Measurements from ENCODE around the gene RARS2.
A peak's percentile ranks its signal among the peaks of the same experiment; 100 is the strongest.
"Not testable (repeated sequence)": the region's sequence is repeated elsewhere in the genome, so short reads cannot be mapped to it uniquely, and the experiment has no call there.

The RARS2 gene

DNA sequence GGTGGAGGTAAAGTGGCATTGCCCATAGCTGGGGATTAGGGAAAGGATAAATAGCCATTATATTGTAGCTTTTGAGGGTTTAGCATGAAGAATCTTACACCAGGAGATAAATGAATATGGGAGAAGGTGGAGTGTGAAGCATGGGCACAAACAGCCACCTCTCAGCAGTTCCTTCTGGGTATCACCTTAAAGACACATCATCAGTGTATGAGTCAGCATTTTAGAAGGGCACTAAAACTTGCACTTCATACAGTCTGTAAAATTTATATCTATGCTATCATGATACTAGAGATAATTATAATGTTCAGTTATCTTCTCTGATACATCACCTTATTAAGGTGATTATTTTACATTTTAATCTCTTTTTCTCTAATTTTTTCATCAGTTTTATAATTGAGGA, 91.7 kb downstream of the RARS2 start:
- no peak for DNase-seq (ENCODE audit: low read depth)

DNA sequence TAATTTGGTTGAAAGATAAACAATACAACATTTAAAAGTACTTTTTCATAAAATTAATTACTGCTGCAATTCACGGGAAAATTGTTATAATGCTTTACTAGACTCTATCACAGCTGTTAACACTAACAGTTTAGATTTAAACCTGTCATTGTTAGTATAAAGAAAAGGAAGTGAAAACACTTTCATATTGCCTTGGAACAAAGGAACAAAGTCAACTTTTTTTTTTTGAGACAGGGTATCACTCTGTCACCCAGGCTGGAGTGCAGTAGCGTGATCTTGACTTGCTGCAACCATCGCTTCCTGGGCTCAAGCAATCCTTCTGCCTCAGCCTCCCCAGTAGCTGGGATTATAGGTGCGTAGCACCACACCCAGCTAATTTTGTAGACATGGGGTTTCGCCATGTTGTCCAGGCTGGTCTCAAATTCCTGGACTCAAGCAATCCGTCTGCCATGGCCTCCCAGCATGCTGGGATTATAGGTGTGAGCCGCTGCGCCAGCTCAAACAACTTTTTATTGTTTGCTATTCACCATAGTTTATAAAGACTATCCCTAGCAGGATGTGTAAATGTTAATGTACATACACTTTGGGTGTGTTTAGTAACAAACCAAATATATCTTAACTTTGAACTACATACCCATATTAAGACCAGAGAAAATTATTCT, 94.9 kb downstream of the RARS2 start:
- no peak for DNase-seq (ENCODE audit: low read depth)

DNA sequence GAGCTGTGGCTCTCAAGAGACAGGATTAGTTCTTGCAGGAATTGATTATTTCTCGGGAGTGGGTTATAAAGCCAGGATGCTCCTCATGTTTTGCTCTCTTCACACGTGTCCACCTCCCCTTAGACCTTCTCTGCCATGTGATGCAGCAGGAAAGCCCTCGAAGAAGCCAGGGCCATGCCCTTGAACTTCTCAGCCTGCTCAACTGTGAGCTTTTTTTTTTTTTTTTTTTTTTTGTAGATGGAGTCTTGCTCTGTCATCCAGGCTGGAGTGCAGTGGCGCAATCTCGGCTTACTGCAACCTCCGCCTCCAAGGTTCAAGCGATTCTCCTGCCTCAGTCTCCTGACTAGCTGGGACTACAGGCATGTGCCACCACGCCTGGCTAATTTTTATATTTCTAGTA, 100.5 kb downstream of the RARS2 start:
- DNase-seq (ENCODE audit: low read depth) = not testable (repeated sequence)

DNA sequence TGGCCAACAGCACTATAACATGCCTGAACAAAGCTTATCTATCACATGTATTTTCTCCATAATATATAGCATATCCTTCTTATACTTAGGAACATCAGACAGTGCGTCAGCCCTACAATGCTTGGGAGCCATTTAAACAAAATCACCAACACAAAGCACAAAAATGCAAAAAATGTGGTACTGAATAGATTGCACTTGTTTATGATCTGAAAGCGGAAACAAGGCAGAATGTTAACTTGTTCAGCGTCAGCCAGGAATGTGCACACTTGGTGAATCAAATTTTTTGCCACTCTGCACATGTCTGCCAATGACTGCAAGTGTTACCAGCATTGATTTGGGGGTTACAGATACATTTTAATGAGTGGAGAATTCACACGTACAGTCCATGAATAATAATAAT, 102.2 kb downstream of the RARS2 start:
- no peak for DNase-seq (ENCODE audit: low read depth)

DNA sequence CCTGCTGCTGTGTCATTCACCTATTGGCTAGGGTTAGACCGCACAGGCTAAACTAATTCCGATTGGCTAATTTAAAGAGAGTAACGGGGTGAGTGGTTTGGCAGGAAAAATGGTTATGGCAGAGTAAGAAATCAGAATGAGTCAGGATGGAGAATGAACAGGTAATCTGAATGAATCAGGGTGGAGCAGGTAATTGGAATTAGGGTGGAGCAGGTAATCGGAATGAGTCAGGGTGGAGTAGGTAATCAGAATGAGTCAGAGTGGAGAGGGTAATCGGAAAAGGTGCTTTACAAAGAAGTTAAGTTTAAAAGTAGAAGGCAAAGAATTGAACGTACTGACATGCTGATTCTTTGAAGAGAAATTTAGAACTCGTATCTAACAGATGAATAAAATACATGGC, 105.3 kb downstream of the RARS2 start:
- DNase-seq (ENCODE audit: low read depth) = no peak

DNA sequence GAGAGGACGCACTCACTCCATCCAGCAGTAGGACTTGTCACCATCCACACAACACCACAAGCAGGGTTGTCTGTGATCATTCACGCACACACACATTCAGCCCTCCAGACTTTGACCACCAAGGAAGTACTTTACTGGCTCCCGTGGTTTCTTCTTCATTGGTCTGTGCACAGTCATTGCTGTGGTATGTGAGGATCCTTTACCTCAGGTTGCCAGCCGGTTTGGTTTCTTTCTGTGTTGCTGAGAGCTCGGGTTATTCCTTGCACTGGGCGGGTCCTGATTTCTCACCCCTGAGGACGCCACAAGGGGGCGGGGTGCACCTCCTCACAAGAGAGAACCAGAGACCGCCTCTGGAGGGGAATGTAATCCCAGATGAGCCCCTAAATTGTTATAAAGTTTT, 105.9 kb downstream of the RARS2 start:
- no peak for DNase-seq (ENCODE audit: low read depth)

DNA sequence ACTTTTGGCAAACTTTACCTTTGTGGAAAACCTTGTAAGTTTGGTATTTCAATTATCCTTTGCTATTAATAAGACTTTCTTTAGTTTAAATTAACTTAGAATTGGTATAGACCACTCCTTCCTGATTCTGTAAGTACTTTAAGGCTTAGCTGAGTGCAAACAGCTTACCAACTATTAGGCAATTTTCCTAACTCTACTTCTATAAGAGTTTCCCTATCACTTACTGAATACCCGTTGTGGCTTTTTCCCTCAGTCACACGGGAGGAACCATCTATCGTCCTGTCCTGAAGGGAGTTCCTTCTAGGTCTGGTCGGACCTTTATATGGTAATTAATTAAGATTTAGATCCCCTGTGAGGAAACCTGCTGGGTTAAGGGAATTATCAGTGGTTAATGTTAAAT, 107.4 kb downstream of the RARS2 start:
- no peak for DNase-seq (ENCODE audit: low read depth)

DNA sequence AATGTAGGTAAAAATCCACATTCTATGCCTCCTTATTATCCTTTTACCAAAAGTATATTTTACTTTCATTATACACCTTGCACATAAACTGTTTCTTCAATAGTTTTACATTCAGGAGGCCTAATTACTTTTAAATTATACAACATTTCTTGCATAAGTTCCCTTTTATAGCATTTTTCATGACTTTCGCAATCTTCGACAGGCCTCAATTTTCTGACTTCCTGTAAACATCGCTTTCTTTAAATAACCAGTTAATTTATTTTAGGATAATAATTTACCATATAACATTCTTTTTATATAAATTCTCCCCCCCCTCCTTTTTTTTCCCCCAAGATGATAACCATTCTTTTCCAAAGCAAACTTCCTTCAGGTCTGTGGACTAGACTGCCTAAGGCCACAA, 107.9 kb downstream of the RARS2 start:
- DNase-seq (ENCODE audit: low read depth) = no peak

DNA sequence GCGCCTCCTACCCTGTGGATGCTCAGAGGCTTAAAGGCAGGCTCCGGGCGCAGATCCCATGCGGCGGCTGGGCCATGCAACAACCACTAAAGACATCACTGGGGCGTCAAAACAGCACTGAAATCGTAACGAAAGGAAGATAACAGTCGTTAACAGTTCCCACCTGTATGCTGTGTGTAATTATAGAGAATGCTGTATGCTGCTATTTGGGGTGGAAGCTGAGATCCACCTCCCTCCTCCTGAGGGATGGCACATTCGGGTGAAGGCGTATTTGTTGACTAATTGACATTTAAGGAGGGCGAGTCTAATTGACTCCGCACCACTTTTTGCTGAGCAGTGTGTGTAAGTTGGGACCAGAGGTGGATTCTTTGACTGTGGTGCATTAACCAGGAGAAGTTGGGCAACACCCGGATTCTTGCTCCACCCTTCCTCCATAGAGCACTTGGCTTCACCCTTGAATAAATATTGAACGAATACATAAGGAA, 116.3 kb downstream of the RARS2 start:
- DNase-seq (ENCODE audit: low read depth) = no peak

DNA sequence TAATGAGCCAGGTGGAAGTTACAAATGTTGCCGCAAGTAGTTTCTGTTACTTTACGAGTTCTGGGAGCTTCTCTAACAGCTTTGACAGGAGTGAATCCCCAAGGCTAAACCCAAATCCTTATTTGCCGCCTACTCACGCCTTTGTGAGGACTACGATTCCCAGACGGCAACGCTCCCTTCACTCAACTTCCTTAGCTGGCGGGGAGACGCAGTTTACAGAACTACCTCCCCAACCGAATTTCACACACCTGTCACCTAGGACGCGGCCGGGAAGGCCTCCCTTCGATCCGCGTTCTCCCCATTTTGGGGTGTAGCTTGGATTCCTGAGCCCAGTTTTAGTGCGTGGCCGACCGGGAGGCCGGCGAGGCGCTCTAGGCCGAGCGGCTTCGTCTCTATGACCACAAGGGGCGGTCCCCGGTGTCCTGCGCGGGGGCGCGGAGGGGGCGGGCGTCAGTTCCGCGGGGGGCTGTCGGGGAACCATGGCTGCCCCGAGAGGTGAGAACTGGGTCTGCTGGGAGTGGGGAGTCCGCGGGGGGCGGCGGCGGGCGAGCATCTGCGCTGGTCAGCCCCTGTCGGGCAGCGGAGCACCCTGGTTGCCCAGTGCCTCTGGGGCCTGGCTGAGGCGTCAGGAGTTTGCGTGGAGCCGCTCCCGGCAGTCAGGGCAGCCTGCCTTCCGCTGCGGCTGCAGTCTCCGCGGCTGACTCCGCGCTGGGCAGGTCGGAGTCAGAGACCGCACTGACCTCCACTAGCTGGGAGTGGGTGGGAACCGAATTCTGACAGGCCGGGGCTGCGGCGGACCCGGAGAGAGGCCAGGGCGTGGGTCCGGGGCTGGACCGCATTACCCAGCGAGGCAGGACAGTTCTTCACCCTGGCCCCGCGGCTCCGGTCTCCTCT, 117.0 kb downstream of the RARS2 start, which contains the start of gene SLC35A1:
Gene SLC35A1, plus strand, starts transcription at position 450 of the 894 bp plus-strand sequence. Its CDS starts 30 bp downstream, at position 480.
- peak; percentile 73 for DNase-seq (ENCODE audit: low read depth)

DNA sequence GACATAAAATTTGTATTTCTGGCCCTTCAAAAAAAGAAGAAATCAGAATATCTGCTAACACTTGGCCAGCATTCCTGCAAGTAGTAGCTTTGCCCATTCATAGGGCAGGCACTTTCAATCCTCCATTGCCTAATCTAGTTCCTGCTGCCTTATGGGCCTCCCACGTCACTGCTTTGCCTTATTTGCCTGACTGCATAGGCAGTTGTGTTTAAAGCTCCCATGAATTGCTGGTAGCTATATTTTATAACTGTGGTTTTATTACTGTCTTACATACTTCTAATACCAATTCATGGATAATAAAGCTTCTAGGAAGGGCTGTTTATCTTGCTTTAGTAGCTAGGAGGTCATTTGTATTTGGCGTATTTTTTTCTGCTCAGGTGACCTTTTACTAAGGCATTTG, 124.7 kb downstream of the RARS2 start:
- no peak for DNase-seq (ENCODE audit: low read depth)
